ENCODE measurements around the gene CDH23. TPM values are rescaled to one million over a fixed set of nuclear protein-coding genes. Genes with fewer than 3 reads are reported as not detected.

The CDH23 gene
- polyA plus RNA-seq, 1 donor from 2014 or later: 6.6 TPM

DNA sequence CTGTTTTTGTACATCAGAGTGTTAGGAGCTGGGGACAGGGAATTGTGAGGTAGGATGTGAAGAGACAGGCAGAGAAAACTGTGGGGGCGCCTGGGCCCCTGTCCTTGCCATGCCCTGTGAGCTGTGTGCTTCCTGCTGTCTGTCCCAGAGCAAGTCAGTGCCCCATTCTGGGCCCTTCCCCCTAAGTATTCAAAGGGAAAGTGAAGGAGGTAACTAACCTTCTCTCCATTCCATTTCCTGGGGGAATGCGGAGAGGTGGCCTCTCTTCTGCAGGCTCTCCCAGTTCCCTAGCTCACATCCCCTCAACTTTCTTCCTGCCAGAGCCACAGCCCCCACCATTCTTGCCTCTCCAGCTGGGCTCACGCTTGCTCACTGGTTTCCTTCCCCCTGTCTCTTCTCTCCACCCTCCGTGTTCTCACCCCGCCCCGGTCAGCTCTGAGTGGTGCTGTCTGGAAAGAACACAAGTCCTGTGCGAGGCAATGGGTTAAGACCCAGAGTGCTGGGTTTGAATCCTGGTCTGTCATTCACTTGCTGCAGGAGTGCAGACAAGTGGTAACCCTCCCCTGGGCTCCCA, 386.3 kb downstream of the CDH23 start:
- H3K36me3 ChIP-seq (ENCODE audit: insufficient read depth, low read length): no peaks in the 10 kb centered on the region
- no peaks in the 10 kb centered on the region for H3K9me2 ChIP-seq (ENCODE audit: insufficient read depth, low read length)
- H3K27ac ChIP-seq (ENCODE audit: low read length): no peak overlapping the region
- no peaks in the 10 kb centered on the region for H3K9me3 ChIP-seq (ENCODE audit: low read length)
- no peak overlapping the region for H3K4me2 ChIP-seq (ENCODE audit: low read length)
- no peaks in the 10 kb centered on the region for H4K20me1 ChIP-seq (ENCODE audit: insufficient read depth)
- H3F3A ChIP-seq (ENCODE audit: insufficient read depth, low read length, poor library complexity, severe bottlenecking): no peaks in the 10 kb centered on the region
- no peaks in the 10 kb centered on the region for H3K79me2 ChIP-seq (replicated peaks; ENCODE audit: insufficient read depth, low read length)
- no peak overlapping the region for H3K9ac ChIP-seq (ENCODE audit: low read length)
- no peak for TF ChIP-seq EZH2 (IDR thresholded peaks at IDR 0.05; ENCODE audit: borderline replicate concordance, insufficient read depth, low read length, poor library complexity, severe bottlenecking)
- no peak for TF ChIP-seq SMC3 (conservative IDR thresholded peaks at IDR 0.05; ENCODE audit: poor library complexity)
- no peak for TF ChIP-seq MXI1 (conservative IDR thresholded peaks at IDR 0.05; ENCODE audit: poor library complexity, severe bottlenecking)
- no peak for TF ChIP-seq POLR2AphosphoS5 (IDR thresholded peaks at IDR 0.05)
- TF ChIP-seq, protein P1, sequence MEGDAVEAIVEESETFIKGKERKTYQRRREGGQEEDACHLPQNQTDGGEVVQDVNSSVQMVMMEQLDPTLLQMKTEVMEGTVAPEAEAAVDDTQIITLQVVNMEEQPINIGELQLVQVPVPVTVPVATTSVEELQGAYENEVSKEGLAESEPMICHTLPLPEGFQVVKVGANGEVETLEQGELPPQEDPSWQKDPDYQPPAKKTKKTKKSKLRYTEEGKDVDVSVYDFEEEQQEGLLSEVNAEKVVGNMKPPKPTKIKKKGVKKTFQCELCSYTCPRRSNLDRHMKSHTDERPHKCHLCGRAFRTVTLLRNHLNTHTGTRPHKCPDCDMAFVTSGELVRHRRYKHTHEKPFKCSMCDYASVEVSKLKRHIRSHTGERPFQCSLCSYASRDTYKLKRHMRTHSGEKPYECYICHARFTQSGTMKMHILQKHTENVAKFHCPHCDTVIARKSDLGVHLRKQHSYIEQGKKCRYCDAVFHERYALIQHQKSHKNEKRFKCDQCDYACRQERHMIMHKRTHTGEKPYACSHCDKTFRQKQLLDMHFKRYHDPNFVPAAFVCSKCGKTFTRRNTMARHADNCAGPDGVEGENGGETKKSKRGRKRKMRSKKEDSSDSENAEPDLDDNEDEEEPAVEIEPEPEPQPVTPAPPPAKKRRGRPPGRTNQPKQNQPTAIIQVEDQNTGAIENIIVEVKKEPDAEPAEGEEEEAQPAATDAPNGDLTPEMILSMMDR (IDR thresholded peaks at IDR 0.05; ENCODE audit: poor library complexity, severe bottlenecking): no peak
- no peak for TF ChIP-seq RAD21 (conservative IDR thresholded peaks at IDR 0.05)
- TF ChIP-seq TAF1 (IDR thresholded peaks at IDR 0.05; ENCODE audit: low read depth): no peak
- no peak for TF ChIP-seq EP300 (conservative IDR thresholded peaks at IDR 0.05; ENCODE audit: poor library complexity, severe bottlenecking)
- H3K4me3 ChIP-seq (ENCODE audit: low read length): no peak overlapping the region
- H3K27me3 ChIP-seq (ENCODE audit: insufficient read depth, low read depth, low read length): no peaks in the 10 kb centered on the region
- H2AFZ ChIP-seq (ENCODE audit: low read depth, low read length): no peak overlapping the region

DNA sequence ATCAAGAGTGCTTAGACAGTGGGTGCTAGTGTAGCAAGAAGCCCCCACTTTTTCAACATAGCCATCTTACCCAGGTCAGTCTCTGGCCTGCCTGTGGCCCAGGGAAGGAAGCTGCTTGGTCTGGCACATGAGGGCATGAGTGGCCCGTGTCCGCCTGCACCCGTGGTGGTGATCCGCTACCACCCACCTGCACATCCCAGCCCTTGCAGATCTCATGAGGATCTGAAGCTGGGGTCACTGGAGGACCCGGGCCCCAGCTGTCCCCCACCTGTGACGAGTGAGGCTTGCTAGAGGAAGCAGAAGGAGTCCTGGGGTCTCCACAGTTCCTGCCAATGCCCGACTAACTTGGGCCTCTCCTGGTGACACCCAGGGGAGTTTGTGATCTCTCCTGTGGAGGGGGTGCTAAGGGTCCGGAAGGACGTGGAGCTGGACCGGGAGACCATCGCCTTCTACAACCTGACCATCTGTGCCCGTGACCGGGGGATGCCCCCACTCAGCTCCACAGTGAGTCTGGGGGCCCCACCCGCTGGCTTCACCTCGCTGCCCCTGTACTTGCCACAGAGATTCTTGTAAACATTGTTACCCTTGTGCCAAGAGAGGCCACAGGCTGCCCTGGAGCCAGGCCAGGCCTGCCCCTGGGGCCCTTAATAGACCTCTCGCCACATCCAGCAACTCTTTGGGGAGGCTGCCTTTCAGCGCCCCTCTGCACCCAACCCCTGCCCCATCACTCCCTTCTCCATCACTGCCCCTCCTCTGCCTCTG, 387.4 kb downstream of the CDH23 start:
- no peaks in the 10 kb centered on the region for H3K9me2 ChIP-seq (ENCODE audit: insufficient read depth, low read length)

DNA sequence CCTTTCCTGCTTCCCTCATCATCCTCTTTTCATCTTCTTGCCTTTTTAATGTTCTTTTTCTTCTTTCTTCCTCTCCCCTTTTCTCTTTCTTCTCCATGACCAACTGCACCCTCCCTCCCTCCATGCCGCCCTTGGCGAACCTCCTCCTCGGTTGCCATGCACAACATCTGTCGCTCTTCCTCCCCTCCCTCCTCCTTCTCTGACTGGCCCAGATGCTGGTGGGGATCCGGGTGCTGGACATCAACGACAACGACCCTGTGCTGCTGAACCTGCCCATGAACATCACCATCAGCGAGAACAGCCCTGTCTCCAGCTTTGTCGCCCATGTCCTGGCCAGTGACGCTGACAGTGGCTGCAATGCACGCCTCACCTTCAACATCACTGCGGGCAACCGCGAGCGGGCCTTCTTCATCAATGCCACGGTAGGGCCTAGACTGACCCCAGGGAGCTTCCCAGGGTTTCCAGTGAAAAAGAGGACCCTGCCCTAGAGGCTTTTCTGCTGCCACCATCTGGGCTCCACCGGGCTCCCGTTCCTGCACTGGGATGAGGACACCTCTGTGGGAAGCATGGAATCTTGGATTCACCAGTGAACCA, 388.1 kb downstream of the CDH23 start:
- H3K4me3 ChIP-seq (ENCODE audit: low read length): no peak overlapping the region
- H3K9ac ChIP-seq (ENCODE audit: low read length): no peak overlapping the region
- no peaks in the 10 kb centered on the region for H3F3A ChIP-seq (ENCODE audit: insufficient read depth, low read length, poor library complexity, severe bottlenecking)
- no peak overlapping the region for H2AFZ ChIP-seq (ENCODE audit: low read depth, low read length)
- H3K27ac ChIP-seq (ENCODE audit: low read length): no peak overlapping the region
- no peak for TF ChIP-seq SMC3 (conservative IDR thresholded peaks at IDR 0.05; ENCODE audit: poor library complexity)
- TF ChIP-seq TAF1 (IDR thresholded peaks at IDR 0.05; ENCODE audit: low read depth): no peak
- no peak for TF ChIP-seq EZH2 (IDR thresholded peaks at IDR 0.05; ENCODE audit: borderline replicate concordance, insufficient read depth, low read length, poor library complexity, severe bottlenecking)
- TF ChIP-seq, protein P1 (IDR thresholded peaks at IDR 0.05; ENCODE audit: poor library complexity, severe bottlenecking): no peak
- no peak for TF ChIP-seq EP300 (conservative IDR thresholded peaks at IDR 0.05; ENCODE audit: poor library complexity, severe bottlenecking)
- TF ChIP-seq, protein P2, sequence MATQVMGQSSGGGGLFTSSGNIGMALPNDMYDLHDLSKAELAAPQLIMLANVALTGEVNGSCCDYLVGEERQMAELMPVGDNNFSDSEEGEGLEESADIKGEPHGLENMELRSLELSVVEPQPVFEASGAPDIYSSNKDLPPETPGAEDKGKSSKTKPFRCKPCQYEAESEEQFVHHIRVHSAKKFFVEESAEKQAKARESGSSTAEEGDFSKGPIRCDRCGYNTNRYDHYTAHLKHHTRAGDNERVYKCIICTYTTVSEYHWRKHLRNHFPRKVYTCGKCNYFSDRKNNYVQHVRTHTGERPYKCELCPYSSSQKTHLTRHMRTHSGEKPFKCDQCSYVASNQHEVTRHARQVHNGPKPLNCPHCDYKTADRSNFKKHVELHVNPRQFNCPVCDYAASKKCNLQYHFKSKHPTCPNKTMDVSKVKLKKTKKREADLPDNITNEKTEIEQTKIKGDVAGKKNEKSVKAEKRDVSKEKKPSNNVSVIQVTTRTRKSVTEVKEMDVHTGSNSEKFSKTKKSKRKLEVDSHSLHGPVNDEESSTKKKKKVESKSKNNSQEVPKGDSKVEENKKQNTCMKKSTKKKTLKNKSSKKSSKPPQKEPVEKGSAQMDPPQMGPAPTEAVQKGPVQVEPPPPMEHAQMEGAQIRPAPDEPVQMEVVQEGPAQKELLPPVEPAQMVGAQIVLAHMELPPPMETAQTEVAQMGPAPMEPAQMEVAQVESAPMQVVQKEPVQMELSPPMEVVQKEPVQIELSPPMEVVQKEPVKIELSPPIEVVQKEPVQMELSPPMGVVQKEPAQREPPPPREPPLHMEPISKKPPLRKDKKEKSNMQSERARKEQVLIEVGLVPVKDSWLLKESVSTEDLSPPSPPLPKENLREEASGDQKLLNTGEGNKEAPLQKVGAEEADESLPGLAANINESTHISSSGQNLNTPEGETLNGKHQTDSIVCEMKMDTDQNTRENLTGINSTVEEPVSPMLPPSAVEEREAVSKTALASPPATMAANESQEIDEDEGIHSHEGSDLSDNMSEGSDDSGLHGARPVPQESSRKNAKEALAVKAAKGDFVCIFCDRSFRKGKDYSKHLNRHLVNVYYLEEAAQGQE (IDR thresholded peaks at IDR 0.05; ENCODE audit: borderline replicate concordance): no peak
- no peak for TF ChIP-seq MXI1 (conservative IDR thresholded peaks at IDR 0.05; ENCODE audit: poor library complexity, severe bottlenecking)
- TF ChIP-seq POLR2AphosphoS5 (IDR thresholded peaks at IDR 0.05): no peak
- TF ChIP-seq RAD21 (conservative IDR thresholded peaks at IDR 0.05): no peak
- no peaks in the 10 kb centered on the region for H3K27me3 ChIP-seq (ENCODE audit: insufficient read depth, low read depth, low read length)
- no peaks in the 10 kb centered on the region for H4K20me1 ChIP-seq (ENCODE audit: insufficient read depth)
- H3K4me2 ChIP-seq (ENCODE audit: low read length): no peak overlapping the region
- H3K9me2 ChIP-seq (ENCODE audit: insufficient read depth, low read length): no peaks in the 10 kb centered on the region
- H3K36me3 ChIP-seq (ENCODE audit: insufficient read depth, low read length): no peaks in the 10 kb centered on the region
- H3K79me2 ChIP-seq (replicated peaks; ENCODE audit: insufficient read depth, low read length): no peaks in the 10 kb centered on the region
- no peaks in the 10 kb centered on the region for H3K9me3 ChIP-seq (ENCODE audit: low read length)

More for the DNA sequence above, 387.4 kb downstream of the CDH23 start:
- TF ChIP-seq MXI1 (conservative IDR thresholded peaks at IDR 0.05; ENCODE audit: poor library complexity, severe bottlenecking): no peak
- no peak overlapping the region for H3K4me2 ChIP-seq (ENCODE audit: low read length)
- H4K20me1 ChIP-seq (ENCODE audit: insufficient read depth): no peaks in the 10 kb centered on the region
- no peak overlapping the region for H3K9ac ChIP-seq (ENCODE audit: low read length)
- no peak overlapping the region for H2AFZ ChIP-seq (ENCODE audit: low read depth, low read length)
- no peaks in the 10 kb centered on the region for H3K36me3 ChIP-seq (ENCODE audit: insufficient read depth, low read length)
- H3K27ac ChIP-seq (ENCODE audit: low read length): no peak overlapping the region
- H3K27me3 ChIP-seq (ENCODE audit: insufficient read depth, low read depth, low read length): no peaks in the 10 kb centered on the region
- no peaks in the 10 kb centered on the region for H3K79me2 ChIP-seq (replicated peaks; ENCODE audit: insufficient read depth, low read length)
- no peaks in the 10 kb centered on the region for H3F3A ChIP-seq (ENCODE audit: insufficient read depth, low read length, poor library complexity, severe bottlenecking)
- H3K4me3 ChIP-seq (ENCODE audit: low read length): no peak overlapping the region
- H3K9me3 ChIP-seq (ENCODE audit: low read length): no peaks in the 10 kb centered on the region

All from neural cell (in vitro differentiated cells).